NCI-H1417 treated with DMSO at 0.1 percent for 48 hours (cell line): ENCODE results near the gene TBC1D25.

Experiments used
- DNase-seq: peaks from one replicate; lab custom pipeline; 2025; lab: John Stamatoyannopoulos, UW

Gene TBC1D25, protein sequence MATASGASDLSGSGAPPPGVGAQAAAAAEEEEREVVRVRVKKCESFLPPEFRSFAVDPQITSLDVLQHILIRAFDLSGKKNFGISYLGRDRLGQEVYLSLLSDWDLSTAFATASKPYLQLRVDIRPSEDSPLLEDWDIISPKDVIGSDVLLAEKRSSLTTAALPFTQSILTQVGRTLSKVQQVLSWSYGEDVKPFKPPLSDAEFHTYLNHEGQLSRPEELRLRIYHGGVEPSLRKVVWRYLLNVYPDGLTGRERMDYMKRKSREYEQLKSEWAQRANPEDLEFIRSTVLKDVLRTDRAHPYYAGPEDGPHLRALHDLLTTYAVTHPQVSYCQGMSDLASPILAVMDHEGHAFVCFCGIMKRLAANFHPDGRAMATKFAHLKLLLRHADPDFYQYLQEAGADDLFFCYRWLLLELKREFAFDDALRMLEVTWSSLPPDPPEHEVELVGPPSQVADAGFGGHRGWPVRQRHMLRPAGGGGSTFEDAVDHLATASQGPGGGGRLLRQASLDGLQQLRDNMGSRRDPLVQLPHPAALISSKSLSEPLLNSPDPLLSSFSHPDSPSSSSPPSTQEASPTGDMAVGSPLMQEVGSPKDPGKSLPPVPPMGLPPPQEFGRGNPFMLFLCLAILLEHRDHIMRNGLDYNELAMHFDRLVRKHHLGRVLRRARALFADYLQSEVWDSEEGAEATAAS

GRCh38 chrX:48539345-48540027 is at the start of gene TBC1D25:
TBC1D25 (plus strand) TSS chrX:48539714; CDS start chrX:48539798, 84 bp downstream.
- DNase-seq = peak; percentile 65

GRCh38 chrX:48489892-48490291 is 49.6 kb upstream of the TBC1D25 start:
- no peak for DNase-seq

GRCh38 chrX:48490661-48491060 is 48.9 kb upstream of the TBC1D25 start:
- DNase-seq = no peak

DNA sequence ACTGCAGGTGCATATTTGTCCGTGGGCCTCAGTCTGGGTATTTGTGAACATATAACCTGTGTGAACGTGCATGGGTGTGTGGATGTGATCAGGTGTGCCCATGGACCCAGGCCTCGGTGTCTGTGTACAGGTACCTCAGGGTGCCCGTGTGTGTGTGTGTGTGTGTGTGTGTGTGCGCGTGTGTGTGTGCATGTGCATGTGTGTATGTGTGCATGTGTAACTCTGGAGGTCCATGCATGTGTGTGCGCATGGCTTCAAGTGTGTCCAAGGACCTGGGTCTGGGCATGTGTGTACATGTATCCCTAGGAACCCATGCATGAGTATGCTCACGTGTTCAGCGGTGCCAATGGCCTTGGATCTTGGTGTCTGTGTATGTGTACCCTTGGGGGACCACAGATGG is 47.7 kb upstream of the TBC1D25 start:
- DNase-seq = no peak

- DNase-seq = no peak
These were observed 47.1 kb upstream of the TBC1D25 start for GRCh38 chrX:48492293-48492910.

- no peak for DNase-seq
These were observed 45.6 kb upstream of the TBC1D25 start for GRCh38 chrX:48493890-48494364.

DNA sequence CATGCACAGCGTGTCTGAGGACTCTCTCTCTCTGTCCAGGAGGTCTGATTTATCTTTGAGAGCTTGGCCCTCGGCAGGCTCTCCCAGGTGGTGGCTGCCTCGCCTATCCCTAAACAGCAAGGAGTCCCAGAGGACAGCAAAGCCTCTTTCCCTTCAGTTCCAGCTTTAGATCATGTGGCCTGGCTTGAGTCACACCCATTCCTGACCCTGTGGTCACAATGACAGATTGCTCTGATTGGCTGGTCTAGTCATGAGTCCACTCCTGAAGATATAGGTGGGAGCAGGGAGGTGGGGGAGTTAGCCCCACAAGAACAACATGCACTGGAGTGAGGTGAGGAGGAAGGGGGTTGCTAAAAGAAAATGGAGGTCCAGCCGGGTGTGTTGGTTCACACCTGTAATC is 42.9 kb upstream of the TBC1D25 start:
- no peak for DNase-seq

- DNase-seq = no peak
These were observed 41.6 kb upstream of the TBC1D25 start for GRCh38 chrX:48497871-48498270.

DNA sequence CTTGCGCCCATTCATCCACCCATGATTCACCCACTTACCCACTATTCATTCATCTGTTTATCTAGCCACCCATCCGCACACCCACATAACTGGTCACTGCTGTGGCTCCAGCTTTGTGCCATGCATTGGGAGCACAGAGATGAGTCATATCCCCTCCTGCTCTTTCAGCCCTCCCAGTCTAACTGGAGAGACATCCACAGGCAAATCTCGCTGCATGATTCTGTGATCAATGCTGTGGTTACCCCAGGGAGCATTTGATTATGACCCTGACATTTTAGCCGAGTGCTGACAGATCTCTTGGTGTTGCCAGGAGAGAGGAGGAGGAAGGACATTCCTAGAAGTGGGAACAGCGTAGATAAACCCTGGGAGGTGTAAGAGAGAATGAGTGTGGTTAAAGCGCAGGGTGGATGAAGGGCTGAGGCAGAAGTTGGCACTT is 41.1 kb upstream of the TBC1D25 start:
- no peak for DNase-seq

- no peak for DNase-seq
These were observed 35.3 kb upstream of the TBC1D25 start for GRCh38 chrX:48504261-48504660.

GRCh38 chrX:48505481-48505880 is 34.0 kb upstream of the TBC1D25 start:
- DNase-seq = no peak

DNA sequence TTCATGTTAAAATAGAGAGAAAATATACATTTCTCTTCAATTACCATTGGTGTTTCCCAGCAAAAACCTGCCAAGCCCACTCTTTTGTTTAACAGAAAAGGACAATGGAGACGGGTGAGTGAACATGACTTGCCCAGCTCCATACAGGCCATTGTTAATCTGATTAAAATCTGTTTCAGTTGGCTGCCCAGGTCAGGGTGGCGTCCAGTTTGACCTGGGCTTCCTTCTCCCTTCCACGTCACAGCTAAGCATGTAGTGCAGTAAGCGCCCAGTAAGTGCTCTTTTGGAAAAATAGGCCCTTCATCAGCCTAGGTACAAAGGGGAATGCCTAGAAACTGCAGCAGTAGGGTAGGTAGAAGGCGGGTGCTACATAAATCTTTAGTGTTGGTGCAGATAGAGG is 32.3 kb upstream of the TBC1D25 start:
- DNase-seq = no peak

- no peak for DNase-seq
These were observed 30.9 kb upstream of the TBC1D25 start, which contains the start of gene PORCN for GRCh38 chrX:48508400-48509244. PORCN (plus strand) TSS chrX:48508992; CDS start chrX:48509821, 829 bp downstream.

DNA sequence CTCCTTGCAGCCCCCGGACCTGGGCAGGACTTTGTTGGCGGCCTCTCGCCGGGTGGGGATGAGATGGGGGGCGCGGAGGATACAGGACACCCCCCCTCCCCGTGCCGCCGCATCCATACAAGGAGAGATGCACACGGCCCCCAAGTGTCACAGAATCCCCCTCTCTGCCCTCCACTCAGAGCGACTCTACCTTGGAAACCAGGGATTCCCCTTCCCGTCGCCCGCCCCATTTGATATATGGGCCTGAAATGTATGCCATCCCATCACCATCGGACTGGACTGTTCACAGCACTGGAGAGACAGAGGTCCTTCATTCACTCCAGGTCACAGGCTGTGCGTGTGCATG is 30.3 kb upstream of the TBC1D25 start:
- DNase-seq = no peak

DNA sequence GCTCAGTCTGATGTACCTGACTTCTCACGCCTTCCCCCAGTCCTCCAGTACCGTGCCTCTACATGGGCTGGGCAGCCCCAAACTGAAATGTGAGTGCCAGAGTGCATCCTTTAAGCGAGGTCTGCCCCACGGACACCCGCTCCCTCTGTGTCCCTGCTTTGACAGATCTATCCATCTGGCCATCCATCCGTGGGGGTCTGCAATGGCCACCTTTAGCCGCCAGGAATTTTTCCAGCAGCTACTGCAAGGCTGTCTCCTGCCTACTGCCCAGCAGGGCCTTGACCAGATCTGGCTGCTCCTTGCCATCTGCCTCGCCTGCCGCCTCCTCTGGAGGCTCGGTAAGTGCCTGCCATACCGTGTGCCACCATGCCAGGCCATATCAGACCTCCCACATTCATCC is 29.9 kb upstream of the TBC1D25 start:
- no peak for DNase-seq

DNA sequence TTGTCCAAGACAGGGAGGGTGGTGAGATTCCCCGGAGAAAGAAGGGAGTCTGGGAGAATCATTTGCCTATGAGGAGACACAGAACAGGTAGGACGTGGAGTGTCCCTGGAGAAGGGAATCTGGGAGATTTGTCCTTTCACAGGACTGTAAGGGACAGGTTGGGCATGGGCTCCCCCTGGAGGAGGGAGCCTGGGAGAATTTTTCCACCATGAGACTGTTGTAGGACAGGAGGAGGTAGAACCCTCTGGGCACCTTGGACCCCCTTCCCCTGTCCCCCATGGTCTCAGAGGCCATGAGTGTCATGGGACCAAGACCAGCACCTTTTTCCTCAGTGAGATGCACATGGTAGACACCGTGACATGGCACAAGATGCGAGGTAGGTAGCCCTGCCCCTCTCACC is 28.0 kb upstream of the TBC1D25 start:
- DNase-seq = no peak

GRCh38 chrX:48512371-48512935 is 27.1 kb upstream of the TBC1D25 start:
- no peak for DNase-seq

DNA sequence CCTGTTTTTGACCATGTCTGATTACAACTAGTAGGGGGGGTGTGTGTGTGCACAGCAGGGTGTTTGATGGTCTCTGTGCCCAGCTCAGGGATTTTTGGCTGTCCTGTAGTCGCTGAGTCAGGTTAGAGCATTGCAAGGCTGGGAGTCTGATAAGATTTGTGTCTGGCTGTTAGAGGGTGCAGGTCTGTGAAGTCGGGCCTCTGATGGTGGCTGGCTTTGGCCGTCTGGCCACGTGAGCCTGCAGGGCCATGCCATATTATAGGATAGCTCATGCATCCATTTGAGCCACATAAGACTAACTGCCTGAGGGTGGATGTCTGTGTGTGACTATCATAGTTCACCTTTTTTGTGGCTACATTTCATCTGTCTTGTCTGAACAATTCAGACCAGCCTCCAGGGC is 25.8 kb upstream of the TBC1D25 start:
- DNase-seq = no peak

GRCh38 chrX:48514126-48514806 is 25.2 kb upstream of the TBC1D25 start:
- no peak for DNase-seq

GRCh38 chrX:48514868-48515460 is 24.6 kb upstream of the TBC1D25 start:
- no peak for DNase-seq
